Activated CD4-positive, alpha-beta memory T cell treated with anti-CD3 and anti-CD28 coated beads, Interleukin-2, amount 10 ng/mL, durations not matched to agents 7 days and 5 days (primary cell): ENCODE data around the gene BEAN1. TPM values are rescaled to one million over a fixed set of nuclear protein-coding genes. Genes with fewer than 3 reads are reported as not detected.

ENCODE experiments used
- CTCF ChIA-PET: fragments of 350-600 bp; sonication (Branson Sonifier 250); formaldehyde crosslinking; loops from one replicate; lab custom pipeline; 2021; ENCODE audit warnings: antibody characterized with exemption, inconsistent platforms; lab: Charles Lee
- POLR2A ChIA-PET: fragments of 350-600 bp; sonication (Branson Sonifier 250); formaldehyde crosslinking; loops from one replicate; lab custom pipeline; 2021; ENCODE audit warnings: antibody characterized with exemption; lab: Charles Lee
- DNase-seq: peaks from one replicate; pipeline ENCODE4 v3.0.0-alpha.2; 2020
- H3K27ac Mint-ChIP-seq: one replicate; pipeline ENCODE4 v1.8.0; 2021; ENCODE audit warnings: mild to moderate bottlenecking, mixed read lengths
- H3K27me3 Mint-ChIP-seq: one replicate; pipeline ENCODE4 v1.8.0; 2021; ENCODE audit warnings: mixed read lengths
- H3K36me3 Mint-ChIP-seq: one replicate; pipeline ENCODE4 v1.8.0; 2021; ENCODE audit warnings: low read depth, mixed read lengths
- H3K4me1 Mint-ChIP-seq: one replicate; pipeline ENCODE4 v1.8.0; 2021; ENCODE audit warnings: mixed read lengths
- H3K4me3 Mint-ChIP-seq: one replicate; pipeline ENCODE4 v1.8.0; 2021; ENCODE audit warnings: mild to moderate bottlenecking, mixed read lengths
- H3K9me3 Mint-ChIP-seq: one replicate; pipeline ENCODE4 v1.8.0; 2021; ENCODE audit warnings: mixed read lengths
- total RNA-seq, 2 experiments: library from RNA; stranded (reverse); gene quantifications; one replicate each; pipeline ENCODE4 v1.2.3, GENCODE V29; 2021

Gene BEAN1
- total RNA-seq, 2 experiments from 2014 or later, result not detected

DNA sequence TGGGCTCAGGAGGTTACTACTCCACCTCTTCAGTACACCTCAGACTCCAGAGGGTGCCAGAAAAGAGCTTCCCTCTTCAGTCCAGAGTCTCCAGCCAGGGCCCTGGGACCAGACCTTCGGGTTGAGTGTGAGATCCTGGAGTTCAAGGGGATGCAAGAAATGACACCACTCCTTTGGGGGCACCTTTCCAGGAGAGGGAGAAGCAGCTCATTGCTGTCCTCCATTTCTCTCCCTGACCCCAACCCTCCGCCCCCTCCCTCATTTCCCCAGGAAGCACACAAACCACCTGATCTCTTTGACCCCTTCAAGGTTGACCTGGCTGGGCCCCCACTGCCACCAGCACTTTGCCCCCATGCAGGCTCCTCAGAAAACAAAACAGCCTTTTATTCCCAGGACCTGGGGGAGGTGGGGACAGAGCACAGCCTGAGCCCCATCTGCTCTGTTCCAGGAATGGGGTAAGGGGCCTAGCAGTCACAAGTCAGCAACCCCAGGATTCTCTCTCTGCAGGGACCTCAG is 39.2 kb upstream of the BEAN1 start:
- H3K9me3 Mint-ChIP-seq, result no peaks in the 10 kb centered on the region
- no peaks in the 10 kb centered on the region for H3K4me1 Mint-ChIP-seq
- H3K27me3 Mint-ChIP-seq, result peaks cover 3% of the 10 kb centered on the region
- ChIA-PET CTCF (no interaction called here), POLR2A (no interaction called here)
- H3K4me3 Mint-ChIP-seq, result no peak overlapping the region
- DNase-seq, result no peak
- H3K36me3 Mint-ChIP-seq, result no peaks in the 10 kb centered on the region
- no peak overlapping the region for H3K27ac Mint-ChIP-seq

DNA sequence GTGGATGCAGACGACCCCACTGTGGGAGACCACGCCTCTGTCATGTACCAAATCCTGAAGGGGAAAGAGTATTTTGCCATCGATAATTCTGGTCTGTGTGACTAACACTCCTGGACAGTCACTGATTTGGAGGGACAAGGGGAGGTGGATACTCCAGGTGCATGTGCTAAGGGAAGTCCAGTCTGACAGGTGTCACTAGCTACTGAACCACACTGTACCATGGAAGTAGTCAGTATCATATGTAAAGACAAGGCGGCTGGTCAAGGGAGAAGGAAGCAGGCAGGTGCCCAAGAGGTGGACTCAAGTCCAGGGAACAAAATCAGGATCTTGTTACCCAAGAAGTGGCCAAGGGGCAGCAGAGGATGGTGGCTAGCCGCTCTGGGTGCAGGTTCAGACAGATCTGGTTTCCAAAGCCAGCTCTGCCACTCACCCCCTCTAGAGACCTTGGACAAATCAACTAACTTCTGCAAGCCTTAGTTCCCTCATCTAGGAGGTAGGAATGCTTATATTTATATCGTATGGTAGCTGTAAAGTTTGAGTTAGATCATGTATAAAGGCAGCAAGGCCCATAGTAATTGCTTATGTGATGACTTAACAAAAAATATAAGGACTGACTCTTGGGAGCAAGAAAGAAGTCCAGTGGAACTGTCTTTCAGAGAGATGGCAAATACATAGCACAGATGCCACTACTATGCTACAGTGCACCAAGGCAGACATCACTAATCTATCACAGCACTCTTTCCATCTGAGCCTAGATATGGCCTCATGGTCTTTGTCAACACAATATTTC is 38.5 kb upstream of the BEAN1 start:
- H3K4me3 Mint-ChIP-seq, result no peak overlapping the region
- no peak overlapping the region for H3K27ac Mint-ChIP-seq
- H3K27me3 Mint-ChIP-seq, result peaks cover 3% of the 10 kb centered on the region
- H3K4me1 Mint-ChIP-seq, result no peaks in the 10 kb centered on the region
- DNase-seq, result no peak
- ChIA-PET POLR2A (no interaction called here), CTCF (no interaction called here)
- H3K36me3 Mint-ChIP-seq, result no peaks in the 10 kb centered on the region
- H3K9me3 Mint-ChIP-seq, result no peaks in the 10 kb centered on the region

DNA sequence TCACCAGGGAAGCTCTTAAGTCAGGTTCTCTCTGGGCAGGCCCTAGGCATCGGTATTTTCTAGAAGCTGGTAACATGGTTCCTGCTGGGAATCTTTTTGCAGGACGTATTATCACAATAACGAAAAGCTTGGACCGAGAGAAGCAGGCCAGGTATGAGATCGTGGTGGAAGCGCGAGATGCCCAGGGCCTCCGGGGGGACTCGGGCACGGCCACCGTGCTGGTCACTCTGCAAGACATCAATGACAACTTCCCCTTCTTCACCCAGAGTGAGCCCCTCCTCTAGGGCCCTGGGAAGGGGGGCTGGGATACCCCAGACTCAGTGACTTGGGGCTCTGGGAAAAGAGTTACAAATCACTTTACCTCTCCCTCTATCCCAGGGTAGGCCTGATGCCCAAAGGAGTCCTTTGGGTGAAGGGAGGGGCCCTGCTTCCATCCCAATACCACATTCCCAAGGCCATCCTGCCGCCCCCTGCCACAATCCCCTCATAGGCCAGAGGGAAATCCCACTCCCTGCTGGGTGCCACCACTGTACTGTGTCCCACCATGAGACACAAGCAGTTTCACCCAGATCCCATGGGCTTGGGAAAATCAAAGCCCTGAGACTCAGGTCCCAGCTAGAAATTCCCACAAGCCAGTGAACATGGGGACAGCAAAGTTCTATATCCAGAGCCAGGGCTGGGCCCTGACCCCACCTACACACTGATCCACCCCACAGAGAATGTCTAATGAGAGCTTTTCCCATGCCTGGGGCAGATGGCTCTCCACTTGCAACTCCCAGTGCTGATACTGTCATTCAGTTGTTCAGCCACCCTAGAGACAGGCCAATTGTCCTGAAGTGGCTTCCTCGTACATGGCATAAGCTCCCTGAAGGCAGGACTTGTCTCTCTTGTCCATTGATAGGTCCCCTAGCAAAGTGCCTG is 37.6 kb upstream of the BEAN1 start:
- Mint-ChIP-seq H3K27ac (no peak overlapping the region), H3K27me3 (no peaks in the 10 kb centered on the region), H3K4me3 (no peak overlapping the region), H3K9me3 (no peaks in the 10 kb centered on the region), H3K4me1 (no peaks in the 10 kb centered on the region), H3K36me3 (no peaks in the 10 kb centered on the region)
- ChIA-PET CTCF (interaction anchor here (1.2 kb wide), 1 partner anchor 16 kb away, joined by 4 read pairs; no protein-coding TSS in a partner anchor), POLR2A (no interaction called here)
- DNase-seq, result no peak

DNA sequence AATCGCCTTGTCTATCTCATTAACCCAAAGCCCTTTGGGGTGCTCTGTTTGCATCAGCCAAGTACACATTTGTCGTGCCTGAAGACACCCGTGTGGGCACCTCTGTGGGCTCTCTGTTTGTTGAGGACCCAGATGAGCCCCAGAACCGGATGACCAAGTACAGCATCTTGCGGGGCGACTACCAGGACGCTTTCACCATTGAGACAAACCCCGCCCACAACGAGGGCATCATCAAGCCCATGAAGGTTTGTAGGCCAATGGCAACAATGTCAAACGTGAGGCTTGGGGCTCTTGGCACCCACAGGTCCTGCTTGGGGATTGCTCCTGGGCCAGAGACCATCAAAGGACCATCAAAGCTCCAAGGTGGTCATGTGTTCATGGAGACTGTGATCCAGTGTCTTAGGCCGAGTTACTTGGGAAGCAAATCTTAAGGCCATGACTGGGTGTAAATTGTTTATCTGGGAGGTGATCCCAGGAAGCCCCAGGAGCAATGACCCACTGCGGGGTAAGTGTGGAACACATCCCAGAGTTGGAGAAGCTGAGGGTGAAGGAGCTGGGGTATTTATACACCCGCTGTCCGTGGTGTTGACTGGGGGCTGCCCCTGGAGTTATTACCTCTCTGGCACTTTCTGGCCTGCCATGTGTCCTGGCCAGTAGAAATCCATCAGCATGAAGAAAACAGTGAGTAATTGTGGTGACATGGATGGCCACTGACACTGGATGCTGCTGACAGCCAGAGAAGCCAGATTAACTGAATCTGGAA is 36.6 kb upstream of the BEAN1 start:
- Mint-ChIP-seq H3K4me1 (no peaks in the 10 kb centered on the region), H3K27me3 (peaks cover 3% of the 10 kb centered on the region), H3K4me3 (no peak overlapping the region), H3K36me3 (no peaks in the 10 kb centered on the region), H3K27ac (no peak overlapping the region), H3K9me3 (no peaks in the 10 kb centered on the region)
- DNase-seq, result no peak
- ChIA-PET POLR2A (no interaction called here), CTCF (interaction anchor here (0.6 to 1.2 kb wide), 2 partner anchors 15 to 1324 kb away, joined by 4 read pairs; no protein-coding TSS in a partner anchor)

DNA sequence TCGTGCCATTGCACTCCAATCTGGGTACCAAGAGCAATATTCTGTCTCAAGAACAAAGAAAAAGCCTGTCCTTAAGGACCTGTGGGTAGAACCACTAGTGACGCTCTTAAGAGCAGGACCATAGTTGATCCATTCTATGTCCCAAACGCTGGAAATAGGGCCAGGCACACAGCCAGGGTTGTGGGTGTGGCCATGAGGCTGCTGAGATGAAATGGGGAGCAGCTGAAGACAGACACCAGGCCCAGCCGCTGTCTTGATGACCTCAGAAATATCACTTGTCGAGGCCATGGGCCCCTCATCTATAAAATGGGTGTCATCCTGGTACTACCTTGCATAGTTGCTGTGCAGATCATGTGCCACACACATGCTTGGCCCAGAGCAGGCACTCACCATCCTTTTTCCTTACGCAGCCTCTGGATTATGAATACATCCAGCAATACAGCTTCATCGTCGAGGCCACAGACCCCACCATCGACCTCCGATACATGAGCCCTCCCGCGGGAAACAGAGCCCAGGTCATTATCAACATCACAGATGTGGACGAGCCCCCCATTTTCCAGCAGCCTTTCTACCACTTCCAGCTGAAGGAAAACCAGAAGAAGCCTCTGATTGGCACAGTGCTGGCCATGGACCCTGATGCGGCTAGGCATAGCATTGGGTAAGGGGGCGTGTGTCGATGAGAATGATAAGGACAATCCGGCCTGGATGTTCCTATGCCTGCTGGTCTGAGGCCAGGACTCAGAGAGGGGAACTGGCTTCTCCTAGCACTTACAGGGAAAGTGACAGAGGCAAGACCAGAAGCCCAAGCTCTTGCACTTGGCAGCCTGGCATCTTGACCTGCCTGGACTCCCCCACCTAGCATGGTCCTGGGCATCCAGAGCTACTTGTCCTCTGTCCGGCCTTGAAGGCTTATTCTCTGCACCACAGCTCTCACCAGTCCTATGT is 35.1 kb upstream of the BEAN1 start:
- CTCF ChIA-PET, result no interaction called here
- POLR2A ChIA-PET, result no interaction called here

DNA sequence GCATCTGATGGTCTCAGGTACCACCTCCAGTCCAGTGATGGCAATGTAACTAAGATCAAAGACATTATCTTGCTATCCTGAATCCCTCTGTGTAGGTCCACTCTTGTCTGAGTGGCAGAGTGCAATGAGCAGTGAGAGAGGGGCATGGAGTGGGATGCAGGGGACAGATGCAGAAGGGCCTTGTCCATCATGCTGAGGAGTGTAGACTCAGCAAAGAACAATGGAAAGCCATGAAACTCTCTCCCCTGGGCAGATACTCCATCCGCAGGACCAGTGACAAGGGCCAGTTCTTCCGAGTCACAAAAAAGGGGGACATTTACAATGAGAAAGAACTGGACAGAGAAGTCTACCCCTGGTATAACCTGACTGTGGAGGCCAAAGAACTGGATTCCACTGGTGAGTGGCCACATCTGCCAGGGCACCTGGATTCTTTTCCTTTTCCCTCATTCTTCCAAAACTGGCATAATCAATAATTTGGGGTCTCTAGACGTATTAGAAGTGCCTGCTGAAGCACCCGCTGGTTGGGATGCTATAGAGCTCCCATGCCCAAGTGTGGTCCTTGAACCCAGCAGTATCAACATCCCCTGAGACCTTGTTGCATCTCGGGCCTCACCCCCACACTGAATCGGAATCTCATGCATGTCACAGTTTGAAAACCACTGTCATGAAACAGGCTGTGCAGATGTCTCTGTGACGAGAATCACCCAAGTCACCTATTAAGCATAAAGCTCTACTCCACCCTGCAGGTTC is 31.1 kb upstream of the BEAN1 start:
- CTCF ChIA-PET, result interaction anchor here (0.7 to 2.4 kb wide), 2 partner anchors 9 to 194 kb away, joined by 3 to 6 read pairs; no protein-coding TSS in a partner anchor
- Mint-ChIP-seq H3K36me3 (no peaks in the 10 kb centered on the region), H3K9me3 (no peaks in the 10 kb centered on the region), H3K27me3 (peaks cover 7% of the 10 kb centered on the region), H3K4me1 (no peaks in the 10 kb centered on the region), H3K4me3 (no peak overlapping the region), H3K27ac (no peak overlapping the region)
- POLR2A ChIA-PET, result no interaction called here
- DNase-seq, result no peak

More for the DNA sequence above, 35.1 kb upstream of the BEAN1 start:
- no peak overlapping the region for H3K4me3 Mint-ChIP-seq
- H3K27ac Mint-ChIP-seq, result no peak overlapping the region
- H3K9me3 Mint-ChIP-seq, result no peaks in the 10 kb centered on the region
- H3K36me3 Mint-ChIP-seq, result no peaks in the 10 kb centered on the region
- no peak for DNase-seq
- no peaks in the 10 kb centered on the region for H3K4me1 Mint-ChIP-seq
- peaks cover 7% of the 10 kb centered on the region for H3K27me3 Mint-ChIP-seq

DNA sequence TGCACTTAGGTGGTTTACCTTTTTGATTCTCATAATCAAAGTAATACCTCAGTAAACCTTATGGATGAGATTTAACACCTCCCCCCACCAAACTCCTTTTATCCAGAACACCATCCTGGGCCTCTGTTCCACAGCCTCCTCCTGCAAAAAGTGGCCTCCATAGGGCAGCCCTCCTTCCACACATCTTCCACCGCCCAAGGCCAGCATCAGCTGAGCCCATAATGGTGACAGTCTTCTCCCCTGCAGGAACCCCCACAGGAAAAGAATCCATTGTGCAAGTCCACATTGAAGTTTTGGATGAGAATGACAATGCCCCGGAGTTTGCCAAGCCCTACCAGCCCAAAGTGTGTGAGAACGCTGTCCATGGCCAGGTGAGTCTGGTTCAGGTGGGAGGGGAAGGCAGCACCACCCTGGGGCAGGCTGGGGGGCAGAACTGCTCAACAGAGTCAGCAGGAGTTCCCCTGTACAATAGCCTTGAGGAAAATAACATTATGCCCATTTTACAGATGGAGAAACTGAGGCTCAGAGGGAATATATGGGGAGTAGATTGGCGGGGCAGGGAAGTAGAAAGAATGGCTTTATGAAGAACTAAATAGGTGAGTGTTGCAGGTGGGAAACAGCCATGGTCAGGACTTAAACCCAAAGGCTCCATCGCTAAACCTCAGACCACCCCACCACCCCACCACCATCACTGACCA is 29.2 kb upstream of the BEAN1 start:
- Mint-ChIP-seq H3K27ac (no peak overlapping the region), H3K27me3 (peaks cover 7% of the 10 kb centered on the region), H3K9me3 (no peaks in the 10 kb centered on the region), H3K4me1 (no peaks in the 10 kb centered on the region), H3K4me3 (no peak overlapping the region), H3K36me3 (no peaks in the 10 kb centered on the region)
- DNase-seq, result no peak
- ChIA-PET CTCF (no interaction called here), POLR2A (no interaction called here)

DNA sequence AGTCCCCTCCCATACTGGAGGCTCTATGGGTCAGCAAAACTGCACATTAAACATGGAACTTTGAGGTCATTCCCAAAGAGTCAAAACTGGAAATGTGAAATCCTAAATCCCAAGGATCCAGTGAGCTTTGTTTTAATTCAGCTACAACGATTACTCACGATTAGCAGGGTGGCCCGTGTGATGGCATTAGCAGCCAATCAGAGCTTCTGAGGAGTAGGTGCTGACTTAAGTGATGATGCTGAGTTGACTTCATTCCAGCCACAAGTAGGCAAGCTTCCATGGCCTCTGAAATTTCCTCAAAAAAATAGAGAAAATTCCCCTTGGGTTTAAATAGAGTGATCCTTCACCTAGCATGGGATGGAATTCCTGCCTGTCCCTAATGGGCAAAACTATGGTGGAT is 28.1 kb upstream of the BEAN1 start:
- Mint-ChIP-seq H3K4me1 (no peaks in the 10 kb centered on the region), H3K4me3 (no peak overlapping the region), H3K27me3 (peaks cover 7% of the 10 kb centered on the region), H3K27ac (no peak overlapping the region), H3K9me3 (no peaks in the 10 kb centered on the region), H3K36me3 (no peaks in the 10 kb centered on the region)
- ChIA-PET CTCF (interaction anchor here (0.6 kb wide), 1 partner anchor 432 kb away, joined by 3 read pairs; the partner anchor contains the start of gene NAE1), POLR2A (interaction anchor here (1.1 kb wide), 1 partner anchor 9 kb away, joined by 3 read pairs; no protein-coding TSS in a partner anchor)
- no peak for DNase-seq

DNA sequence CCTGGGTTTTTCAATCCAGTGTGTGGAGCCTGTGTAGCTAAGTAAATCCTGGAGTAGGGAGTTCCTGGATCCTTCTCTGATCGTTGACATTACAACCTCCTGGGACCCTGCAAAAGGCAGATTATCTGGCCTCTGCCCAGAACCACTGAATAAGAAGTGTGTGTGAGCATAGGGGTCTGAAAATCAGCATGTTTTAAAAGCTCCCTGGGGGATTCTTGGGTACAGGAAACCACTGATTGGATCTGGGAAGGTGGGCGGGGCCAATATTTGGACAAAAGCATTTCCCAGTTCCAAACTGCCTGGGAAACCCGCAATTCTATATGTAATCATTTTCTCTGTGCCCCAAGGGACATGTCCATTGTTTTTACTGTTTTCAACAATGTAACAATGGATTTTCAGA is 27.2 kb upstream of the BEAN1 start:
- DNase-seq, result no peak
- H3K27me3 Mint-ChIP-seq, result peaks cover 8% of the 10 kb centered on the region
- H3K27ac Mint-ChIP-seq, result no peak overlapping the region
- POLR2A ChIA-PET, result interaction anchor here (1.1 kb wide), 1 partner anchor 9 kb away, joined by 3 read pairs; no protein-coding TSS in a partner anchor
- CTCF ChIA-PET, result no interaction called here
- no peaks in the 10 kb centered on the region for H3K36me3 Mint-ChIP-seq
- H3K4me1 Mint-ChIP-seq, result no peaks in the 10 kb centered on the region
- H3K9me3 Mint-ChIP-seq, result no peaks in the 10 kb centered on the region
- no peak overlapping the region for H3K4me3 Mint-ChIP-seq

DNA sequence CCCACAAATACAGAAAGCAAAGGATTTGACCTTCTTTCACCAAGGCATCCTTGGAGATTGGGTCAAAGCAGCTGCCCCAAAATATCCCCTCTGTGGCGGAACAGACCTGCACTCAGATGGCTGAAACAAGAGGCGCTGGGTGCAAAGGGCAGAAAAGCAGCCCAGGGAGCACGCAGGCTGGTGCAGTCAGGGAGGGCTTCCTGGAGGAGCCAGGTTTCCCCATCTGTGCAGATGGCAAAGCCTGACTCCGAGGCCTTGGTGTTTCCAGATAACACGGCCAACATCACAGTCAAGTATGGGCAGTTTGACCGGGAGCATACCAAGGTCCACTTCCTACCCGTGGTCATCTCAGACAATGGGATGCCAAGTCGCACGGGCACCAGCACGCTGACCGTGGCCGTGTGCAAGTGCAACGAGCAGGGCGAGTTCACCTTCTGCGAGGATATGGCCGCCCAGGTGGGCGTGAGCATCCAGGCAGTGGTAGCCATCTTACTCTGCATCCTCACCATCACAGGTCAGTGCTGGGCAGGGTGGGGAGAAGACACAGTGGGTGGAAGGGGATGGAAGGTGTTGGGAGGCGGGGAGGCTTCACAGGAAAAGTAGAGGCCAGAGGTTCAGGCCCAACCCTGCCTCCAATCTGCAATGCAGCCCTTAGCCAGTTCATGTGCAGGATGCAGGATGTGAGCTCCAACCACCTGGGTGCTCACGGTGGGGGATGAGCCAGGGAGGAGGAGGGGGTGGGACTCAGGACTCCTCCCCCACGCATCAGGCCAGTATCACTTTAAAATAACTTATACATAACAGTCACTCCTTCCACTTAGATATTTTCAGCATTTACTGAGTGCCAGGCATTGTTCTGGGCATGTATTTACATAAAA is 26.4 kb upstream of the BEAN1 start:
- Mint-ChIP-seq H3K4me3 (no peak overlapping the region), H3K4me1 (no peaks in the 10 kb centered on the region), H3K9me3 (no peaks in the 10 kb centered on the region), H3K27ac (no peak overlapping the region), H3K36me3 (no peaks in the 10 kb centered on the region), H3K27me3 (peaks cover 13% of the 10 kb centered on the region)
- ChIA-PET CTCF (no interaction called here), POLR2A (no interaction called here)
- DNase-seq, result no peak
